Osteocyte (in vitro differentiated cells): ENCODE measurements around the gene SLC22A5. TPM values are rescaled to one million over a fixed set of nuclear protein-coding genes. Genes with fewer than 3 reads are reported as not detected.
A peak's percentile ranks its signal among the peaks of the same experiment; 100 is the strongest.

Experiments
- DNase-seq: peaks from one replicate; pipeline ENCODE4 v3.0.0; 2021; ENCODE audit warnings: mixed read lengths; ENCODE audit not compliant: unreplicated experiment; ENCODE audit errors: extremely low spot score
- H3K27ac Mint-ChIP-seq: one replicate; pipeline ENCODE4 v1.8.0; 2021; ENCODE audit warnings: mild to moderate bottlenecking, mixed read lengths; ENCODE audit not compliant: unreplicated experiment
- H3K27me3 Mint-ChIP-seq: one replicate; pipeline ENCODE4 v1.8.0; 2021; ENCODE audit warnings: mixed read lengths; ENCODE audit not compliant: unreplicated experiment
- H3K36me3 Mint-ChIP-seq: one replicate; pipeline ENCODE4 v1.8.0; 2021; ENCODE audit warnings: mixed read lengths; ENCODE audit not compliant: unreplicated experiment
- H3K4me1 Mint-ChIP-seq: one replicate; pipeline ENCODE4 v1.8.0; 2021; ENCODE audit warnings: mixed read lengths; ENCODE audit not compliant: unreplicated experiment
- H3K4me3 Mint-ChIP-seq: one replicate; pipeline ENCODE4 v1.8.0; 2021; ENCODE audit warnings: mild to moderate bottlenecking, moderate library complexity, mixed read lengths; ENCODE audit not compliant: unreplicated experiment
- H3K9me3 Mint-ChIP-seq: one replicate; pipeline ENCODE4 v1.8.0; 2021; ENCODE audit warnings: mixed read lengths; ENCODE audit not compliant: unreplicated experiment
- CTCF ChIP-seq: fragments of 200-600 bp; sonication (generic); IDR thresholded peaks from 2 replicates; pipeline ENCODE4 v1.5.0; 2021; ENCODE audit warnings: antibody characterized with exemption, mild to moderate bottlenecking, moderate library complexity
- total RNA-seq: library from RNA; stranded (reverse); gene quantifications from 2 replicates; pipeline ENCODE4 v1.2.1, GENCODE V29; 2021

The SLC22A5 gene
- total RNA-seq, 1 donor from 2014 or later: 6.7 TPM

- no peaks in the 10 kb centered on the region for H3K9me3 Mint-ChIP-seq
- DNase-seq: no peak
- H3K27me3 Mint-ChIP-seq: no peaks in the 10 kb centered on the region
- H3K4me1 Mint-ChIP-seq: peaks cover 5% of the 10 kb centered on the region
- H3K4me3 Mint-ChIP-seq: no peak overlapping the region
- H3K36me3 Mint-ChIP-seq: peaks cover 2% of the 10 kb centered on the region
- no peak overlapping the region for H3K27ac Mint-ChIP-seq
- no peak for TF ChIP-seq CTCF
These were observed 4.3 kb upstream of the SLC22A5 start for GRCh38 chr5:132365213-132365612.

GRCh38 chr5:132368186-132368585, 1.3 kb upstream of the SLC22A5 start:
- Mint-ChIP-seq H3K9me3 (no peaks in the 10 kb centered on the region), H3K27ac (no peak overlapping the region), H3K4me1 (peaks cover 29% of the 10 kb centered on the region), H3K36me3 (no peaks in the 10 kb centered on the region), H3K27me3 (no peaks in the 10 kb centered on the region), H3K4me3 (no peak overlapping the region)
- no peak for DNase-seq
- TF ChIP-seq CTCF: no peak

GRCh38 chr5:132369007-132369473, 470 bp upstream of the SLC22A5 start:
- H3K36me3 Mint-ChIP-seq: no peaks in the 10 kb centered on the region
- H3K4me3 Mint-ChIP-seq: peak overlapping the region; percentile 76
- no peaks in the 10 kb centered on the region for H3K27me3 Mint-ChIP-seq
- TF ChIP-seq CTCF: no peak
- H3K27ac Mint-ChIP-seq: peak overlapping the region; percentile 48
- DNase-seq: no peak
- no peaks in the 10 kb centered on the region for H3K9me3 Mint-ChIP-seq
- peaks cover 27% of the 10 kb centered on the region for H3K4me1 Mint-ChIP-seq

DNA sequence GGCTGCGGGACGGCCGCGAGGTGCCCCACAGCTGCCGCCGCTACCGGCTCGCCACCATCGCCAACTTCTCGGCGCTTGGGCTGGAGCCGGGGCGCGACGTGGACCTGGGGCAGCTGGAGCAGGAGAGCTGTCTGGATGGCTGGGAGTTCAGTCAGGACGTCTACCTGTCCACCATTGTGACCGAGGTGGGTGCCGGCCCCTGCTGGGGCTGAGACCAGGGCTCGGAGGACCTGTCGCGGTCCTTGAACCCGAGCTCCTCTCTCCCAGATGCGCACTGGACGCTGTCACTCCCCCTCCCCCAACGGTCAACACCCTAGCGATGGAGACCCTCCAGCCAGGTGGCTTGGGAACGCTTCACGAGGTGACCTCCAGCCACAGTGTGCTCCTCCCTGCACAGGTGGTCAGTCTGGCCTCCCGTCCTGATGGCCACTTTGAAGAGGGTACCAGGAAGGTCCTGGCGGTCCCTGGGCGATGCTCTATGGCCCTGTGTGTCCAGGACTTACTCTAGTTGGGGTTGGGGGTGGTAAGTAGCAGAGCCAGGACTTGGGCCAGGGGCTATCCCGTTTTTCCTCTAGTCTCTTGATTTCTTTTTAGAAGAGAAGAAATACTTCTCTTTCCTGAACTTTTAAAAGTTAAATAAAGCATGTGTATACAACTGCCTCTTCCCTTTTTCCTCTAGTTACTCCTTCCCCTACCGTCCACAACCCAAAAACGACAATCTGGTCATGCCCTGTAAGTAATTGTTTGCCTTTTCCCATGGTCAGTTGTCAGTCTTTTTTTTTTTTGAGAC, 866 bp downstream of the SLC22A5 start:
- Mint-ChIP-seq H3K4me1 (peaks cover 27% of the 10 kb centered on the region), H3K27ac (peak overlapping the region; percentile 81), H3K27me3 (no peaks in the 10 kb centered on the region), H3K36me3 (no peaks in the 10 kb centered on the region), H3K4me3 (peak overlapping the region; percentile 76), H3K9me3 (no peaks in the 10 kb centered on the region)
- no peak for DNase-seq
- no peak for TF ChIP-seq CTCF

GRCh38 chr5:132370971-132371602, 1.6 kb downstream of the SLC22A5 start:
- H3K9me3 Mint-ChIP-seq: no peaks in the 10 kb centered on the region
- H3K27me3 Mint-ChIP-seq: no peaks in the 10 kb centered on the region
- TF ChIP-seq CTCF: no peak
- DNase-seq: no peak
- peak overlapping the region; percentile 27 for H3K27ac Mint-ChIP-seq
- peaks cover 27% of the 10 kb centered on the region for H3K4me1 Mint-ChIP-seq
- H3K4me3 Mint-ChIP-seq: peak overlapping the region; percentile 76
- no peaks in the 10 kb centered on the region for H3K36me3 Mint-ChIP-seq
